ENCODE data around the gene PPM1F.
A peak's percentile ranks its signal among the peaks of the same experiment; 100 is the strongest.
"Not testable (repeated sequence)": the region's sequence is repeated elsewhere in the genome, so short reads cannot be mapped to it uniquely, and the experiment has no call there.

PPM1F gene

DNA sequence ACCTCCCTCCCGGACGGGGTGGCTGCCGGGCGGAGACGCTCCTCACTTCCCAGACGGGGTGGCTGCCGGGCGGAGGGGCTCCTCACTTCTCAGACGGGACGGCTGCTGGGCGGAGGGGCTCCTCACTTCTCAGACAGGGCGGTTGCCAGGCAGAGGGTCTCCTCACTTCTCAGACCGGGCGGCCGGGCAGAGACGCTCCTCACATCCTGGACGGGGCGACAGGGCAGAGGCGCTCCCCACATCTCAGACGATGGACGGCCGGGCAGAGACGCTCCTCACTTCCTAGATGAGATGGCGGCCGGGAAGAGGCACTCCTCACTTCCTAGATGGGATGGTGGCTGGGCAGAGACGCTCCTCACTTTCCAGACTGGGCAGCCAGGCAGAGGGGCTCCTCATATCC is 68.7 kb downstream of the PPM1F start:
- not testable (repeated sequence) for DNase-seq

- not testable (repeated sequence) for DNase-seq
Observed at GRCh38 chr22:21882754-21883333, 69.8 kb downstream of the PPM1F start.

- DNase-seq = no peak
Observed at GRCh38 chr22:21881841-21882753, 70.6 kb downstream of the PPM1F start.

DNA sequence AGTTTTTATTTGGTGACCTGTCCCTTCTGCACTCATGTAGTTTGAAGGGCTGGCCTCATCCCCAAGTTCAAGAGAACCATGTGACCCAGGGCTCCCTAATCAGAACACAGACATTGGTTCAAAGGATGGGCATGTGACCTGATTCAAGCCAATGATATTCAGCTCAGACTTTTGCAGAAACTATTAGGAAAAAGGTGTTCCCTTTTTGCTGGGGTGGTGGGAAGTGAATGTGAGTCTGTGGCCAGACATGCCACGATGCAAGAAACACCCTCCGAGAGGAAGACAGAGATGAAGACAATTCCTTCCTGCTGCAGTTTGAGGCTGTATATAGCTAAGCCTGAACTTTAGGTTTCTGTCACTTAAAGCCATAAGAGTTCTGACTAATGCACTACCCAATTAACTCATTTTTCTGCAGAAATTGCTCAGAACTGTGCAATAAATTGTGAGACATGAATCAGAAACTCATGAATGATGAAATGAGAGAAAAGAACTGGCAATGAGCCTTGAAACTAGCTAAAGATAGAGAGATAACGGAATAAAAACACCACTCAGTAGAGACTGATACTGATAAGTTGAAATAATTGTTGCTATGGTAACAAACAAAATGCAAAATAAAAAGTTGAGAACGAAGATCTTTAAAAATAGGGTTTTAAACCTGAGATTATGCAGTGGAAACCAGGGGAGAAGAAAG is 76.0 kb downstream of the PPM1F start:
- DNase-seq = peak; percentile 16 to 35

GRCh38 chr22:21874953-21875352 is 77.7 kb downstream of the PPM1F start:
- not testable (repeated sequence) for DNase-seq

- DNase-seq = no peak
Observed at GRCh38 chr22:21873619-21874018, 79.0 kb downstream of the PPM1F start.

DNA sequence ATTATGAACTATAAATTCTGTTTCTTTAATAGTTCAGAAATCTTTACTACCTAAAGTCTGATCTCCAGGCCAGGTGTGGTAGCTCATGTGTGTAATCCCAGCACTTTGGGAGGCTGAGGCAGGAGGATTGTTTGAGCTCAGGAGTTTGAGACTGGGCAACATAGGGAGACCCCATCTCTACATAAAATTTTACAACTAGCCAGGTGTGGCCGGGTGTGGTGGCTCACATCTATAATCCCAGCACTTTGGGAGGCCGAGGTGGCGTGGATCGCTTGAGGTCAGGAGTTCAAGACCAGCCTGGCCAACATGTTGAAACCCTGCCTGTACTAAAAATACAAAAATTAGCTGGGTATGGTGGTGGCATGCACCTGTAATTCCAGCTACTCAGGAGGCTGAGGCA is 79.9 kb downstream of the PPM1F start:
- not testable (repeated sequence) for DNase-seq

All from AML-193 (cell line).